HEK293 (cell line): Measurements from ENCODE around the gene MYOZ1.

Source experiments
- GLI4 ChIP-seq: fragments of 450-650 bp; formaldehyde crosslinking; IDR thresholded peaks from 2 replicates; pipeline ENCODE4 v1.5.1; 2016; ENCODE audit warnings: missing biosample characterization, missing genetic modification characterization
- KLF1 ChIP-seq: fragments of 450-650 bp; formaldehyde crosslinking; IDR thresholded peaks from 2 replicates; pipeline ENCODE4 v1.5.1; 2016; ENCODE audit warnings: missing biosample characterization, missing genetic modification characterization
- MZF1 ChIP-seq: fragments of 450-650 bp; formaldehyde crosslinking; IDR thresholded peaks from 2 replicates; pipeline ENCODE4 v1.5.1; 2017; ENCODE audit warnings: missing biosample characterization, missing genetic modification characterization, borderline replicate concordance
- SETDB1 ChIP-seq: IDR thresholded peaks from one replicate; pipeline ENCODE4 v1.6.1; 2017; ENCODE audit warnings: mild to moderate bottlenecking, low read length, moderate library complexity, mixed read lengths; ENCODE audit not compliant: insufficient read length
- SP3 ChIP-seq: fragments of 450-650 bp; formaldehyde crosslinking; IDR thresholded peaks from 2 replicates; pipeline ENCODE4 v1.5.1; 2016; ENCODE audit warnings: missing biosample characterization, missing genetic modification characterization
- WT1 ChIP-seq: fragments of 450-650 bp; formaldehyde crosslinking; IDR thresholded peaks from 2 replicates; pipeline ENCODE4 v1.5.1; 2016; ENCODE audit warnings: missing biosample characterization, missing genetic modification characterization
- ZBTB1 ChIP-seq: fragments of 450-650 bp; formaldehyde crosslinking; IDR thresholded peaks from 2 replicates; pipeline ENCODE4 v1.5.1; 2016; ENCODE audit warnings: missing biosample characterization, missing genetic modification characterization
- ZBTB20 ChIP-seq: fragments of 450-650 bp; formaldehyde crosslinking; IDR thresholded peaks from 2 replicates; pipeline ENCODE4 v1.5.1; 2016; ENCODE audit warnings: missing biosample characterization, missing genetic modification characterization
- ZNF10 ChIP-seq: fragments of 450-650 bp; formaldehyde crosslinking; IDR thresholded peaks from 2 replicates; pipeline ENCODE4 v1.5.1; 2017; ENCODE audit warnings: missing biosample characterization, missing genetic modification characterization
- ZNF121 ChIP-seq: fragments of 450-650 bp; formaldehyde crosslinking; IDR thresholded peaks from 2 replicates; pipeline ENCODE4 v1.5.1; 2016; ENCODE audit warnings: missing biosample characterization, missing genetic modification characterization
- ZNF138 ChIP-seq: fragments of 450-650 bp; formaldehyde crosslinking; IDR thresholded peaks from 2 replicates; pipeline ENCODE4 v1.5.1; 2016; ENCODE audit warnings: missing biosample characterization, missing genetic modification characterization, borderline replicate concordance
- ZNF223 ChIP-seq: fragments of 450-650 bp; formaldehyde crosslinking; IDR thresholded peaks from 2 replicates; pipeline ENCODE4 v1.5.1; 2016; ENCODE audit warnings: missing biosample characterization, missing genetic modification characterization
- ZNF239 ChIP-seq: fragments of 450-650 bp; formaldehyde crosslinking; IDR thresholded peaks from 2 replicates; pipeline ENCODE4 v1.5.1; 2016; ENCODE audit warnings: missing biosample characterization, missing genetic modification characterization
- ZNF24 ChIP-seq: fragments of 450-650 bp; formaldehyde crosslinking; IDR thresholded peaks from 2 replicates; pipeline ENCODE4 v1.5.1; 2016; ENCODE audit warnings: missing biosample characterization, missing genetic modification characterization
- ZNF335 ChIP-seq: fragments of 450-650 bp; formaldehyde crosslinking; conservative IDR thresholded peaks from 2 replicates; pipeline ENCODE4 v1.5.1; 2016; ENCODE audit warnings: missing biosample characterization, missing genetic modification characterization
- ZNF416 ChIP-seq: fragments of 450-650 bp; formaldehyde crosslinking; IDR thresholded peaks from 2 replicates; pipeline ENCODE4 v1.5.1; 2016; ENCODE audit warnings: missing biosample characterization, missing genetic modification characterization
- ZNF473 ChIP-seq: fragments of 450-650 bp; formaldehyde crosslinking; IDR thresholded peaks from 2 replicates; pipeline ENCODE4 v1.5.1; 2017; ENCODE audit warnings: missing biosample characterization, missing genetic modification characterization
- ZNF600 ChIP-seq: fragments of 450-650 bp; formaldehyde crosslinking; IDR thresholded peaks from 2 replicates; pipeline ENCODE4 v1.5.1; 2016; ENCODE audit warnings: missing biosample characterization, missing genetic modification characterization
- ZNF664 ChIP-seq: fragments of 450-650 bp; formaldehyde crosslinking; IDR thresholded peaks from 2 replicates; pipeline ENCODE4 v1.5.1; 2016; ENCODE audit warnings: missing biosample characterization, missing genetic modification characterization
- ZXDB ChIP-seq: fragments of 450-650 bp; formaldehyde crosslinking; IDR thresholded peaks from 2 replicates; pipeline ENCODE4 v1.5.1; 2016; ENCODE audit warnings: missing biosample characterization, missing genetic modification characterization
- TF ChIP-seq, protein P1 (sequence below): fragments of 450-650 bp; formaldehyde crosslinking; IDR thresholded peaks from 2 replicates; pipeline ENCODE4 v1.5.1; 2016; ENCODE audit warnings: missing biosample characterization, missing genetic modification characterization
- TF ChIP-seq, protein P2 (sequence below): fragments of 450-650 bp; formaldehyde crosslinking; IDR thresholded peaks from 2 replicates; pipeline ENCODE4 v1.5.1; 2017; ENCODE audit warnings: missing biosample characterization, missing genetic modification characterization
- TF ChIP-seq, protein P3 (sequence below): fragments of 450-650 bp; formaldehyde crosslinking; IDR thresholded peaks from 2 replicates; pipeline ENCODE4 v1.5.1; 2017; ENCODE audit warnings: missing biosample characterization, missing genetic modification characterization
- TF ChIP-seq, protein P4 (sequence below): fragments of 450-650 bp; formaldehyde crosslinking; IDR thresholded peaks from 2 replicates; pipeline ENCODE4 v1.5.1; 2016; ENCODE audit warnings: missing biosample characterization, missing genetic modification characterization
- TF ChIP-seq, protein P5 (sequence below): fragments of 450-650 bp; formaldehyde crosslinking; IDR thresholded peaks from 2 replicates; pipeline ENCODE4 v1.5.1; 2016; ENCODE audit warnings: missing biosample characterization, missing genetic modification characterization
- TF ChIP-seq, protein P6 (sequence below): fragments of 450-650 bp; formaldehyde crosslinking; optimal IDR thresholded peaks from 2 replicates; pipeline ENCODE3; 2016; ENCODE audit warnings: missing biosample characterization, mild to moderate bottlenecking, missing genetic modification characterization
- TF ChIP-seq, protein P7 (sequence below): fragments of 450-650 bp; formaldehyde crosslinking; IDR thresholded peaks from 2 replicates; pipeline ENCODE4 v1.5.1; 2017; ENCODE audit warnings: missing biosample characterization, missing genetic modification characterization

Gene MYOZ1

DNA sequence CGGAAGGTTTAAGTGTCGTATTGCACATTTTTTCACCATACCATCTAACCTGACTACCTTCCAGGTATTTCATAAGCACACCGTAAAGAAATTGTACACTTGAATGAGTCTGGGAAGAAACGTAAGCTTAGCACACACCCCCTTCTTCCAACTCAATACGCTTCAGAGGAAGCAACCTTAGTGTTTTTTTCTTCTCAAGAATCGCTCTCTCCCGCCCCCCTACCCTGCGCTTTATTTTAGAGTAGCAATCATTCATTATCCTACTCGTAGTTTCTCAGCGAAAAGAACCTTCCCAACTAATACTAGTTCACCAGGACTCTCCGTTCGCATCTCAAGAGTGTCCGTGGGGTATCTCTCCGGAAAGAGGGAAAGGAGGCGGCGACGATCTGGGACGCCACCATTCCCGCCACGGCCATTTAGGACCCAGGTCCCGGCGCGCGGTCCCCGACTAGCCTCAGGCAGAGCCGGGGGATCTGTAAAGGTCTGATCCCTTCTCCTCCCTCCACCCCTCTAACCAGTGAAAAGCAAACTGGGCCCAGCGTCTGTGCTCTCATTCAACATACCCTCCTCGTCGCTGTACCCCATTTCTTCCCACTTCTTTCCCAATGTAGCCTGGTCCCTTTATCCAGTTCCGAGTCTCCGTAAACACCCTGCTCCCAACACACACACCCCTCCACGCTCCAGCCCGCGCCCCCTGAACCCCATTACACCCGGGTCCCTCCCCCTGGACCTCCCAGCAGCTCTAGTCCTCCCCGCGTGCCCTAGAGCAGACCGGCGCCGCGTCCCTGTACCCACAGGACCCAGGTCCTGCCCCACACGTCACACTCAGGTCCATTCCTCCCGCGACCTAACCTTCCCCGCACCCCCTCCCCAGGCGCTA, 16.0 kb downstream of the MYOZ1 start (continued):
- TF ChIP-seq, protein P1, sequence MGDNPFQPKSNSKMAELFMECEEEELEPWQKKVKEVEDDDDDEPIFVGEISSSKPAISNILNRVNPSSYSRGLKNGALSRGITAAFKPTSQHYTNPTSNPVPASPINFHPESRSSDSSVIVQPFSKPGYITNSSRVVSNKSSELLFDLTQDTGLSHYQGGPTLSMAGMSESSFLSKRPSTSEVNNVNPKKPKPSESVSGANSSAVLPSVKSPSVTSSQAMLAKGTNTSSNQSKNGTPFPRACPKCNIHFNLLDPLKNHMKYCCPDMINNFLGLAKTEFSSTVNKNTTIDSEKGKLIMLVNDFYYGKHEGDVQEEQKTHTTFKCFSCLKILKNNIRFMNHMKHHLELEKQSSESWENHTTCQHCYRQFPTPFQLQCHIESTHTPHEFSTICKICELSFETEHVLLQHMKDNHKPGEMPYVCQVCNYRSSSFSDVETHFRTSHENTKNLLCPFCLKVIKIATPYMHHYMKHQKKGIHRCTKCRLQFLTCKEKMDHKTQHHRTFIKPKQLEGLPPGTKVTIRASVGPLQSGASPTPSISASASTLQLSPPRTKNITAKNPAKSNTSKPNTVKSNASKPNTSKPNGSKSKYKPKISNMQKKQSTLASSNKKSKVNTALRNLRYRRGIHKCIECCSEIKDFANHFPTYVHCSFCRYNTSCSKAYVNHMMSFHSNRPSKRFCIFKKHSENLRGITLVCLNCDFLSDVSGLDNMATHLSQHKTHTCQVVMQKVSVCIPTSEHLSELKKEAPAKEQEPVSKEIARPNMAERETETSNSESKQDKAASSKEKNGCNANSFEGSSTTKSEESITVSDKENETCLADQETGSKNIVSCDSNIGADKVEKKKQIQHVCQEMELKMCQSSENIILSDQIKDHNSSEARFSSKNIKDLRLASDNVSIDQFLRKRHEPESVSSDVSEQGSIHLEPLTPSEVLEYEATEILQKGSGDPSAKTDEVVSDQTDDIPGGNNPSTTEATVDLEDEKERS, result no peak
- TF ChIP-seq, protein P2, sequence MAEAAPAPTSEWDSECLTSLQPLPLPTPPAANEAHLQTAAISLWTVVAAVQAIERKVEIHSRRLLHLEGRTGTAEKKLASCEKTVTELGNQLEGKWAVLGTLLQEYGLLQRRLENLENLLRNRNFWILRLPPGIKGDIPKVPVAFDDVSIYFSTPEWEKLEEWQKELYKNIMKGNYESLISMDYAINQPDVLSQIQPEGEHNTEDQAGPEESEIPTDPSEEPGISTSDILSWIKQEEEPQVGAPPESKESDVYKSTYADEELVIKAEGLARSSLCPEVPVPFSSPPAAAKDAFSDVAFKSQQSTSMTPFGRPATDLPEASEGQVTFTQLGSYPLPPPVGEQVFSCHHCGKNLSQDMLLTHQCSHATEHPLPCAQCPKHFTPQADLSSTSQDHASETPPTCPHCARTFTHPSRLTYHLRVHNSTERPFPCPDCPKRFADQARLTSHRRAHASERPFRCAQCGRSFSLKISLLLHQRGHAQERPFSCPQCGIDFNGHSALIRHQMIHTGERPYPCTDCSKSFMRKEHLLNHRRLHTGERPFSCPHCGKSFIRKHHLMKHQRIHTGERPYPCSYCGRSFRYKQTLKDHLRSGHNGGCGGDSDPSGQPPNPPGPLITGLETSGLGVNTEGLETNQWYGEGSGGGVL, result peak; percentile 80
- TF ChIP-seq WT1 (tag by site-specific recombination), result 0 out of 2 replicates have a peak, but pooled peaks have one; percentile 54
- no peak for TF ChIP-seq ZNF138 (tag by site-specific recombination)
- TF ChIP-seq ZNF473 (tag by site-specific recombination), result no peak
- peak; percentile 55; the same call in 1 of the 2 replicates for TF ChIP-seq ZBTB1
- peak; percentile 8 for TF ChIP-seq ZXDB (tag by site-specific recombination)
- TF ChIP-seq ZNF600 (tag by site-specific recombination), result peak; percentile 52
- no peak; the same call in 1 of the 2 replicates for TF ChIP-seq ZNF10
- TF ChIP-seq ZBTB20 (tag by site-specific recombination), result peak; percentile 79
- TF ChIP-seq ZNF664 (tag by site-specific recombination), result peak; percentile 14; the same call in 1 of the 2 replicates
- no peak for TF ChIP-seq ZNF121 (tag by site-specific recombination)
- no peak for TF ChIP-seq ZNF24 (tag by site-specific recombination)
- peak; percentile 79 for TF ChIP-seq SP3
- TF ChIP-seq, protein P3, sequence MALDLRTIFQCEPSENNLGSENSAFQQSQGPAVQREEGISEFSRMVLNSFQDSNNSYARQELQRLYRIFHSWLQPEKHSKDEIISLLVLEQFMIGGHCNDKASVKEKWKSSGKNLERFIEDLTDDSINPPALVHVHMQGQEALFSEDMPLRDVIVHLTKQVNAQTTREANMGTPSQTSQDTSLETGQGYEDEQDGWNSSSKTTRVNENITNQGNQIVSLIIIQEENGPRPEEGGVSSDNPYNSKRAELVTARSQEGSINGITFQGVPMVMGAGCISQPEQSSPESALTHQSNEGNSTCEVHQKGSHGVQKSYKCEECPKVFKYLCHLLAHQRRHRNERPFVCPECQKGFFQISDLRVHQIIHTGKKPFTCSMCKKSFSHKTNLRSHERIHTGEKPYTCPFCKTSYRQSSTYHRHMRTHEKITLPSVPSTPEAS (tag by site-specific recombination), result no peak
- TF ChIP-seq SETDB1, result no peak
- peak; percentile 41; the same call in 1 of the 2 replicates for TF ChIP-seq ZNF223
- TF ChIP-seq KLF1 (tag by site-specific recombination), result peak; percentile 45; the same call in 1 of the 2 replicates
- TF ChIP-seq, protein P4, sequence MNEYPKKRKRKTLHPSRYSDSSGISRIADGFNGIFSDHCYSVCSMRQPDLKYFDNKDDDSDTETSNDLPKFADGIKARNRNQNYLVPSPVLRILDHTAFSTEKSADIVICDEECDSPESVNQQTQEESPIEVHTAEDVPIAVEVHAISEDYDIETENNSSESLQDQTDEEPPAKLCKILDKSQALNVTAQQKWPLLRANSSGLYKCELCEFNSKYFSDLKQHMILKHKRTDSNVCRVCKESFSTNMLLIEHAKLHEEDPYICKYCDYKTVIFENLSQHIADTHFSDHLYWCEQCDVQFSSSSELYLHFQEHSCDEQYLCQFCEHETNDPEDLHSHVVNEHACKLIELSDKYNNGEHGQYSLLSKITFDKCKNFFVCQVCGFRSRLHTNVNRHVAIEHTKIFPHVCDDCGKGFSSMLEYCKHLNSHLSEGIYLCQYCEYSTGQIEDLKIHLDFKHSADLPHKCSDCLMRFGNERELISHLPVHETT (tag by site-specific recombination), result no peak
- TF ChIP-seq, protein P5, sequence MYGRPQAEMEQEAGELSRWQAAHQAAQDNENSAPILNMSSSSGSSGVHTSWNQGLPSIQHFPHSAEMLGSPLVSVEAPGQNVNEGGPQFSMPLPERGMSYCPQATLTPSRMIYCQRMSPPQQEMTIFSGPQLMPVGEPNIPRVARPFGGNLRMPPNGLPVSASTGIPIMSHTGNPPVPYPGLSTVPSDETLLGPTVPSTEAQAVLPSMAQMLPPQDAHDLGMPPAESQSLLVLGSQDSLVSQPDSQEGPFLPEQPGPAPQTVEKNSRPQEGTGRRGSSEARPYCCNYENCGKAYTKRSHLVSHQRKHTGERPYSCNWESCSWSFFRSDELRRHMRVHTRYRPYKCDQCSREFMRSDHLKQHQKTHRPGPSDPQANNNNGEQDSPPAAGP (tag by site-specific recombination), result peak; percentile 69; the same call in 1 of the 2 replicates
- TF ChIP-seq, protein P6, sequence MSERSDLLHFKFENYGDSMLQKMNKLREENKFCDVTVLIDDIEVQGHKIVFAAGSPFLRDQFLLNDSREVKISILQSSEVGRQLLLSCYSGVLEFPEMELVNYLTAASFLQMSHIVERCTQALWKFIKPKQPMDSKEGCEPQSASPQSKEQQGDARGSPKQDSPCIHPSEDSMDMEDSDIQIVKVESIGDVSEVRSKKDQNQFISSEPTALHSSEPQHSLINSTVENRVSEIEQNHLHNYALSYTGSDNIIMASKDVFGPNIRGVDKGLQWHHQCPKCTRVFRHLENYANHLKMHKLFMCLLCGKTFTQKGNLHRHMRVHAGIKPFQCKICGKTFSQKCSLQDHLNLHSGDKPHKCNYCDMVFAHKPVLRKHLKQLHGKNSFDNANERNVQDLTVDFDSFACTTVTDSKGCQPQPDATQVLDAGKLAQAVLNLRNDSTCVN (tag by site-specific recombination), result peak; percentile 61
- TF ChIP-seq, protein P7, sequence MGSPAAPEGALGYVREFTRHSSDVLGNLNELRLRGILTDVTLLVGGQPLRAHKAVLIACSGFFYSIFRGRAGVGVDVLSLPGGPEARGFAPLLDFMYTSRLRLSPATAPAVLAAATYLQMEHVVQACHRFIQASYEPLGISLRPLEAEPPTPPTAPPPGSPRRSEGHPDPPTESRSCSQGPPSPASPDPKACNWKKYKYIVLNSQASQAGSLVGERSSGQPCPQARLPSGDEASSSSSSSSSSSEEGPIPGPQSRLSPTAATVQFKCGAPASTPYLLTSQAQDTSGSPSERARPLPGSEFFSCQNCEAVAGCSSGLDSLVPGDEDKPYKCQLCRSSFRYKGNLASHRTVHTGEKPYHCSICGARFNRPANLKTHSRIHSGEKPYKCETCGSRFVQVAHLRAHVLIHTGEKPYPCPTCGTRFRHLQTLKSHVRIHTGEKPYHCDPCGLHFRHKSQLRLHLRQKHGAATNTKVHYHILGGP (tag by site-specific recombination), result no peak
- TF ChIP-seq MZF1 (tag by site-specific recombination), result peak; percentile 88
- peak; percentile 98 for TF ChIP-seq ZNF335 (tag by site-specific recombination)
- peak; percentile 46; the same call in 1 of the 2 replicates for TF ChIP-seq GLI4 (tag by site-specific recombination)
- TF ChIP-seq ZNF239 (tag by site-specific recombination), result 0 out of 2 replicates have a peak, but pooled peaks have one; percentile 29
- no peak for TF ChIP-seq ZNF416 (tag by site-specific recombination)
